Mesenchymal stem cell (in vitro differentiated cells and primary cell): Measurements from ENCODE around the gene STK10.
A peak's percentile ranks its signal among the peaks of the same experiment; 100 is the strongest.

Source experiments
- DNase-seq: peaks from one replicate; pipeline ENCODE4 v3.0.0-alpha.2; 2013
- H2AFZ ChIP-seq: one replicate; pipeline ENCODE4 v1.6.1; 2013; ENCODE audit warnings: low read depth, mild to moderate bottlenecking, control low read depth, inconsistent platforms, low read length, moderate library complexity
- H2AK5ac ChIP-seq: 2 replicates; pipeline ENCODE4 v1.6.1; 2013; ENCODE audit warnings: low read length, moderate library complexity, mild to moderate bottlenecking, inconsistent platforms; ENCODE audit not compliant: severe bottlenecking
- H2BK120ac ChIP-seq: one replicate; pipeline ENCODE4 v1.6.1; 2013; ENCODE audit warnings: low read depth, mild to moderate bottlenecking, inconsistent platforms, low read length, moderate library complexity
- H2BK12ac ChIP-seq, 2 experiments: one replicate each; pipeline ENCODE4 v1.6.1; 2013; ENCODE audit warnings: inconsistent platforms in 2 of 2, low read length in 2 of 2, mild to moderate bottlenecking in 2 of 2, moderate library complexity in 2 of 2, control low read depth in 1 of 2
- H2BK15ac ChIP-seq: one replicate; pipeline ENCODE4 v1.6.1; 2013; ENCODE audit warnings: mild to moderate bottlenecking, low read depth, inconsistent platforms; ENCODE audit not compliant: poor library complexity, severe bottlenecking
- H2BK5ac ChIP-seq: 2 replicates; pipeline ENCODE4 v1.6.1; 2013; ENCODE audit warnings: low read depth, mild to moderate bottlenecking, low read length, control low read depth, inconsistent platforms; ENCODE audit not compliant: poor library complexity, severe bottlenecking
- H3K14ac ChIP-seq, 2 experiments: one replicate each; pipeline ENCODE4 v1.6.1; 2013; ENCODE audit warnings: inconsistent platforms in 2 of 2, low read length in 2 of 2, control low read depth in 1 of 2, mild to moderate bottlenecking in 1 of 2, moderate library complexity in 1 of 2
- H3K18ac ChIP-seq, 2 experiments: one replicate each; pipeline ENCODE4 v1.6.1; 2013; ENCODE audit warnings: inconsistent platforms in 2 of 2, low read length in 2 of 2, control low read depth in 1 of 2, low read depth in 1 of 2, mild to moderate bottlenecking in 1 of 2
- H3K23ac ChIP-seq, 2 experiments: one replicate each; pipeline ENCODE4 v1.6.1; 2013; ENCODE audit warnings: inconsistent platforms in 2 of 2, low read length in 2 of 2, mild to moderate bottlenecking in 2 of 2, moderate library complexity in 2 of 2, control low read depth in 1 of 2
- H3K27ac ChIP-seq: 2 replicates; pipeline ENCODE4 v1.5.1; 2013; ENCODE audit warnings: mild to moderate bottlenecking, moderate library complexity, low read length, control low read depth, inconsistent platforms; ENCODE audit not compliant: poor library complexity, severe bottlenecking
- H3K27me3 ChIP-seq, 2 experiments: 2 replicates each; pipeline versions ENCODE4 v1.6.1 to v1.7.0; 2013; ENCODE audit warnings: low read length in 2 of 2, mild to moderate bottlenecking in 2 of 2, moderate library complexity in 2 of 2, control low read depth in 1 of 2, inconsistent platforms in 1 of 2; ENCODE audit not compliant: control insufficient read depth in 1 of 2, insufficient read depth in 1 of 2
- H3K36me3 ChIP-seq, 2 experiments: 2 replicates each; pipeline versions ENCODE4 v1.6.1 to v1.7.0; 2013; ENCODE audit warnings: low read length in 2 of 2, control low read depth in 1 of 2, inconsistent platforms in 1 of 2, low read depth in 1 of 2, mild to moderate bottlenecking in 1 of 2; ENCODE audit not compliant: insufficient read depth in 2 of 2, control insufficient read depth in 1 of 2
- H3K4ac ChIP-seq, 2 experiments: one replicate each; pipeline ENCODE4 v1.6.1; 2013; ENCODE audit warnings: inconsistent platforms in 2 of 2, low read length in 2 of 2, mild to moderate bottlenecking in 2 of 2, moderate library complexity in 2 of 2, control low read depth in 1 of 2, low read depth in 1 of 2
- H3K4me1 ChIP-seq: 2 replicates; pipeline ENCODE4 v1.6.1; 2013; ENCODE audit warnings: low read depth, low read length, control low read depth; ENCODE audit not compliant: control insufficient read depth, insufficient read depth
- H3K4me2 ChIP-seq: 2 replicates; pipeline ENCODE4 v1.6.1; 2013; ENCODE audit warnings: low read length, mild to moderate bottlenecking, inconsistent platforms; ENCODE audit not compliant: poor library complexity, severe bottlenecking
- H3K4me3 ChIP-seq, 2 experiments: 2 replicates each; pipeline versions ENCODE4 v1.5.1 to v1.7.0; 2013; ENCODE audit warnings: low read length in 2 of 2, mild to moderate bottlenecking in 2 of 2, control low read depth in 1 of 2, low read depth in 1 of 2; ENCODE audit not compliant: insufficient read depth in 1 of 2
- H3K79me1 ChIP-seq: replicated peaks from 2 replicates; pipeline ENCODE4 v1.6.1; 2013; ENCODE audit warnings: mild to moderate bottlenecking, control low read depth, low read length, inconsistent platforms; ENCODE audit not compliant: poor library complexity, severe bottlenecking
- H3K9ac ChIP-seq: 2 replicates; pipeline ENCODE4 v1.7.0; 2013; ENCODE audit warnings: mild to moderate bottlenecking, low read length, moderate library complexity
- H3K9me3 ChIP-seq: 2 replicates; pipeline ENCODE4 v1.7.0; 2013; ENCODE audit warnings: mild to moderate bottlenecking, low read length; ENCODE audit not compliant: control insufficient read depth
- H4K8ac ChIP-seq: one replicate; pipeline ENCODE4 v1.6.1; 2013; ENCODE audit warnings: inconsistent platforms, mild to moderate bottlenecking, low read length, moderate library complexity
- H4K91ac ChIP-seq: one replicate; pipeline ENCODE4 v1.6.1; 2013; ENCODE audit warnings: mild to moderate bottlenecking, low read length, inconsistent platforms
- whole genome bisulfite sequencing: methylation state at CpG from one replicate; pipeline ENCODE4 v1.1.7; 2013; ENCODE audit warnings: mixed read lengths; 5-methylcytosine and 5-hydroxymethylcytosine counted together

STK10 gene

GRCh38 chr5:172110921-172111851 lies 76.8 kb downstream of the STK10 start:
- Histone ChIP-seq H3K4me1 (peaks cover 29% of the 10 kb centered on the region), H3K36me3 (peaks cover 22 to 28% of the 10 kb centered on the region in 2 experiments), H3K23ac (peak overlapping the region in 1 of 2 experiments; percentile 46), H3K4me2 (peak overlapping the region; percentile 30), H3K79me1 (peaks cover 21% of the 10 kb centered on the region), H3K27me3 (no peaks in the 10 kb centered on the region), H2BK15ac (peak overlapping the region; percentile 92), H4K91ac (peak overlapping the region; percentile 67), H3K9me3 (no peaks in the 10 kb centered on the region), H3K4me3 (peak overlapping the region in 1 of 2 experiments; percentile 58), H4K8ac (peak overlapping the region; percentile 85), H2AFZ (peak overlapping the region; percentile 84), H2BK12ac (peak overlapping the region; percentile 86 to 91), H3K14ac (peak overlapping the region; percentile 81 to 94), H2AK5ac (peak overlapping the region; percentile 97), H3K9ac (peak overlapping the region; percentile 78), H3K18ac (peak overlapping the region; percentile 77 to 98), H2BK120ac (peak overlapping the region; percentile 64), H3K4ac (peak overlapping the region; percentile 60 to 73), H2BK5ac (peak overlapping the region; percentile 37), H3K27ac (peak overlapping the region; percentile 83)
- 33% methylated on average over 15 of the region's 17 CpGs for WGBS
- DNase-seq = peak; percentile 83

- no peak for DNase-seq
- Histone ChIP-seq H3K4ac (peak overlapping the region in 1 of 2 experiments; percentile 73), H2BK120ac (peak overlapping the region; percentile 64), H3K4me2 (no peak overlapping the region), H3K23ac (no peak overlapping the region), H3K9me3 (no peaks in the 10 kb centered on the region), H4K91ac (peak overlapping the region; percentile 67), H2AFZ (no peak overlapping the region), H3K27me3 (no peaks in the 10 kb centered on the region), H3K9ac (peak overlapping the region; percentile 78), H3K18ac (peak overlapping the region; percentile 54 to 98), H3K27ac (peak overlapping the region; percentile 83), H3K79me1 (peaks cover 17% of the 10 kb centered on the region), H2BK12ac (peak overlapping the region in 1 of 2 experiments; percentile 86), H2BK15ac (peak overlapping the region; percentile 92), H3K4me1 (peaks cover 29% of the 10 kb centered on the region), H2BK5ac (no peak overlapping the region), H3K36me3 (peaks cover 22 to 30% of the 10 kb centered on the region in 2 experiments), H3K4me3 (no peak overlapping the region), H3K14ac (peak overlapping the region in 1 of 2 experiments; percentile 37), H2AK5ac (peak overlapping the region; percentile 88), H4K8ac (peak overlapping the region; percentile 85)
- 82% methylated on average over 14 of the region's 14 CpGs for WGBS
These were observed 77.7 kb downstream of the STK10 start for GRCh38 chr5:172110260-172110815.

GRCh38 chr5:172109749-172110148 lies 78.3 kb downstream of the STK10 start:
- H3K14ac ChIP-seq = no peak overlapping the region
- H3K23ac ChIP-seq = no peak overlapping the region
- no peak overlapping the region for H2AFZ ChIP-seq
- H3K4me1 ChIP-seq = peaks cover 33% of the 10 kb centered on the region
- H2BK120ac ChIP-seq = no peak overlapping the region
- DNase-seq = no peak
- H3K79me1 ChIP-seq = peaks cover 13% of the 10 kb centered on the region
- no peak overlapping the region for H3K4ac ChIP-seq
- H2BK5ac ChIP-seq = no peak overlapping the region
- H4K91ac ChIP-seq = no peak overlapping the region
- H3K4me3 ChIP-seq = no peak overlapping the region
- H2AK5ac ChIP-seq = peak overlapping the region; percentile 12
- no peak overlapping the region for H3K18ac ChIP-seq
- no peak overlapping the region for H4K8ac ChIP-seq
- no peak overlapping the region for H3K9ac ChIP-seq
- no peak overlapping the region for H3K27ac ChIP-seq
- H3K4me2 ChIP-seq = no peak overlapping the region
- no peaks in the 10 kb centered on the region for H3K9me3 ChIP-seq
- no peaks in the 10 kb centered on the region for H3K27me3 ChIP-seq
- 79% methylated on average over 8 of the region's 8 CpGs for WGBS
- peaks cover 21 to 30% of the 10 kb centered on the region in 2 experiments for H3K36me3 ChIP-seq
- no peak overlapping the region for H2BK15ac ChIP-seq
- peak overlapping the region in 1 of 2 experiments; percentile 9 for H2BK12ac ChIP-seq

GRCh38 chr5:172107571-172107970 lies 80.5 kb downstream of the STK10 start:
- Histone ChIP-seq H3K27me3 (no peaks in the 10 kb centered on the region), H3K27ac (peak overlapping the region; percentile 78), H2AK5ac (no peak overlapping the region), H3K36me3 (peaks cover 26 to 37% of the 10 kb centered on the region in 2 experiments), H3K4me2 (peak overlapping the region; percentile 7), H3K4ac (peak overlapping the region in 1 of 2 experiments; percentile 58), H3K79me1 (peaks cover 12% of the 10 kb centered on the region), H2BK15ac (peak overlapping the region; percentile 34), H4K8ac (no peak overlapping the region), H3K9ac (peak overlapping the region; percentile 82), H3K18ac (no peak overlapping the region), H3K14ac (no peak overlapping the region), H3K4me3 (peak overlapping the region in 1 of 2 experiments; percentile 60), H4K91ac (no peak overlapping the region), H2BK120ac (no peak overlapping the region), H3K4me1 (peaks cover 43% of the 10 kb centered on the region), H3K23ac (no peak overlapping the region), H2BK5ac (no peak overlapping the region), H2BK12ac (no peak overlapping the region), H3K9me3 (no peaks in the 10 kb centered on the region), H2AFZ (no peak overlapping the region)
- WGBS = 44% methylated on average over 13 of the region's 13 CpGs
- DNase-seq = peak; percentile 68
